ENCODE results near the gene TRPM8.

GRCh38 chr2:234020332-234020731, 103.2 kb downstream of the TRPM8 start:
- TF ChIP-seq CTCF (IDR thresholded peaks at IDR 0.05; ENCODE audit: poor library complexity) (no peak), EZH2phosphoT487 (IDR thresholded peaks at IDR 0.05; ENCODE audit: low read depth, severe bottlenecking, unreplicated experiment) (no peak), EZH2 (IDR thresholded peaks at IDR 0.05; ENCODE audit: borderline replicate concordance) (no peak)
